ENCODE results near the gene GALNT6.

- TF ChIP-seq POLR2AphosphoS5 (IDR thresholded peaks at IDR 0.05; ENCODE audit: low read depth, low read length) (no peak), TAF1 (IDR thresholded peaks at IDR 0.05; ENCODE audit: borderline replicate concordance, low read depth, low read length) (no peak), POLR2A (IDR thresholded peaks at IDR 0.05; ENCODE audit: low read depth, low read length) (no peak)
Observed at GRCh38 chr12:51359851-51360250, 31.4 kb downstream of the GALNT6 start.

Data from GM12892 (cell line).